NCI-H345 (cell line): Measurements from ENCODE around the gene CD8B.
A peak's percentile ranks its signal among the peaks of the same experiment; 100 is the strongest.
"Not testable (repeated sequence)": the region's sequence is repeated elsewhere in the genome, so short reads cannot be mapped to it uniquely, and the experiment has no call there.

Source experiments
- DNase-seq: peaks from one replicate; lab custom pipeline; 2025; lab: John Stamatoyannopoulos, UW

The CD8B gene

DNA sequence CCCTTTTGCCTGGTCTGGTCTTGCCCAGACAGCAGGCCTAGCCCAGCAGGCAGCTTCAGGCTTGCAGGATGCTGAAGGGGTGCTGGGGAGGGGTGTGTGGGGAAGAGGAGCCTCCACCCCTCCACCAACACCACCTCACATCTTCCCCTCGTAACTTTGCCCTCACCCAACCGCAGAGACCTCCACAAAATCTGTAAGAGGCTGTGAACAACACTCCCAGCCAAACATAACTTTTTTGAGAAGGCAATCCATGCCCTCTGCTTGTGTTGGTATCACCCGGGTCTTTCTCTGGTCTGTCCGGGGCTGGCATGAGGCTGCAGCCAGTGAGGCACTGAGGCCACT, 26.2 kb downstream of the CD8B start:
- not testable (repeated sequence) for DNase-seq

- no peak for DNase-seq
These were observed 28.4 kb downstream of the CD8B start for GRCh38 chr2:86833315-86833714.

DNA sequence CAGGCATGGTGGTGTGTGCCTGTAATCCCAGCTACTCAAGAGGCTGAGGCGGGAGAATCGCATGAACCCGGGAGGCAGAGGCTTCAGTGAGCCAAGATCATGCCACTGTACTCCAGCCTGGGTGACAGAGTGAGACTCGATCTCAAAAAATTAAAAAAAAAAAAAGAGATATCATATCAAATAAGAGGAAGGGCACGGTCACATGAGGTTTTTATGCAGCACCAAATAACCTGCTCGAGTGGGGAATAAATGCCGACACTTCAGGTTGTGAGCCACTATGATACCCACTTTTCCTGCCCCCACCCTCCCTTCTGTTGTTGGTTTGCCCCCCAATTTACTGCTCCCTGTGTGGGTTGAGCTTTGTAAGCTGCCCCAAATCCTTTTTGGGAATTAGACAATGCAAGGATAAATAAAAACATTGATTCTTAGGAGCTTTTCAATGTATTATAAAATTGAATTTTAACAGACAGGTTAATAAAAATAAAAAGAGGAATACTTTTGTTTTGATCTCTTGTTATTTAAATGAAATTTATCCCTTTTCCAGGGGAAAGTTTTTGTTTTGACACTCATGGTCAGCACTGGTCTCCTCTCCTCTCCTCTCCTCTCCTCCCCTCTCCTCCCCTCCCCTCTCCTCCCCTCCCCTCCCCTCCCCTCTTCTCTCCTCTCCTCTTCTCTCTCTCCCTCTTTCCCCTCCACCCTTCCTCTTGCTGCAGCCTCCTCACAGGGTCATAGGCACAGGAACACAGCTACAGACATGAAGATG, 29.2 kb downstream of the CD8B start:
- DNase-seq = no peak

GRCh38 chr2:86831537-86831936, 30.1 kb downstream of the CD8B start:
- DNase-seq = no peak

- no peak for DNase-seq
These were observed 34.7 kb downstream of the CD8B start for GRCh38 chr2:86826951-86827350.

DNA sequence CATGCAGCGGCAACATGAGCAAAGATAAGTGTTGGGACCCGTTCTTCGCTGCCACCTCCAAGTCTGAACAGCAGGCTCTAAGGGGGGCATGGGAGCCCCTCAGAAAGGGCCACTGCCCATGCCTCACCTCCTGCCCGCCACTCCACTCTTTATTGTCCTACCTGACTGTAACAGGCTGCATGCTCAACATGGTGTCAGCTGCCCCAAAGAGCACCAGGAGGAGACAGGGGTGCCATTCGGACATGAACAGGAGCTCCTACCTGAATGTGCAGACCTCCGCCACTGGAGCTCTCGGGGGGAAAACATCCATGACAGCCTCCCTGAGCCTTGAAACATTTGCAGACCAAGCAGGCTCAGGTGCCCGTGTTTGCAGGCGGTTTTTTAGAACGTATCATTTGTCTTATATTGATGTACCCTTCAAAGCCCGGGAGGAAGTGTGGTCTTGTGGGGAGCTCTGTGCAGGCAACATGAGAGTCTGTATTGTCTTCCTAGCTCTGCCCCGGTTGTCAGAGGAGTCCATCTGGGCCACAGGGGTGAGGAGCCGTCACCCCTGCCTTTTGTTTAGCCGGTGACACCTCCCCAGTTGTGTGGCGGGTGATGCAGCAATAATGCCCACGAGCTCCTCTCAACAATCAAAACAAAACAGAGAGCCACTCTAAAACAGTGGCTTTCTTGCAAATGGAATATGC, 35.8 kb downstream of the CD8B start:
- no peak for DNase-seq

GRCh38 chr2:86825036-86825692, 36.5 kb downstream of the CD8B start:
- DNase-seq = no peak

DNA sequence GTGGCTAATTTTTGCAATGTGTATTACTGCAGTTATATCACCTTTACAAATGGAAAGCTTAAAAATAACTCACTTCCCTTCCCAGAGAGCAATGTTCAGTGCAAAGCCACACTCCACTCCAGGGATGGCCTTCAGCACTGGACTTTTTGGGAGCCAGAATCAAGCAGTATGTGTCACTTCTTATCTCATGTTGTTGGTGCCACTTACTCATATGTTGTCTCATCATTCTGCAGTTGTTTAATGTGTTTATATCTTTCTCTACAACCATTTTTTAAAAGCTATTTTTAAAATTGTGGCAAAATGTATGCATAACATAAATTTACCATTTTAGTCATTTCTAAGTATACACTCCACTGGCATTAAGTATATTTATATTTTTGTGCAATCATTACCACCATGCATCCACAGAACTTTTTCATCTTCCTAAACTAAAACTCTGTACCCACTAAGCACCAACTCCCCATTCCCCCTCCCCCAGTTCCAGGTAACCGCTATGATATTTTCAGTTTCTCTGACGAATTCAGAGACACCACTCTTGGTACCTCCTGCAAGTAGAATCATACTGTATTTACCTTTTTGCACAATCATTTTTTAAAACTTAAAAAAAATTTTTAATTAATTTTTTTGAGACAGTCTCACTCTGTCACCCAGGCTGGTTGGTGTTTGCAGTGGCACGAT, 38.9 kb downstream of the CD8B start:
- DNase-seq = no peak

GRCh38 chr2:86821842-86822241, 39.8 kb downstream of the CD8B start:
- no peak for DNase-seq

GRCh38 chr2:86821306-86821705, 40.4 kb downstream of the CD8B start:
- DNase-seq = no peak

DNA sequence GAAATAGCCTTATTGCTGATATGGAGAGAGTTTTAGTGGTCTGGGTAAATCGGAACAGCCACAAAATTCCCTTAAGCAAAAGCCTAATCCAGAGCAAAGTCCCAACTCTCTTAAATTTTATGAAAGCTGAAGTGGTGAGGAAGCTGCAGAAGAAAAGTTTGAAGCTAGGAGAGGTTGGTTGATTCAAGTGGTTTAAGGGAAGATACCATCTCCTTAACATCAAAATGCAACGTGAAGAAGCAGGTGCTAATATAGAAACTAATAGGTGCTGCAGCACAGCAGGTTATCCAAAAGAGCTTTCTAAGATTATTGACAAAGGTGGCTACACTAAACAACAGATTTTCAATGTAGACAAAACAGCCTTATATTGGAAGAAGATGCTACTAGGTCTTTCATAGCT, 42.7 kb downstream of the CD8B start:
- no peak for DNase-seq

DNA sequence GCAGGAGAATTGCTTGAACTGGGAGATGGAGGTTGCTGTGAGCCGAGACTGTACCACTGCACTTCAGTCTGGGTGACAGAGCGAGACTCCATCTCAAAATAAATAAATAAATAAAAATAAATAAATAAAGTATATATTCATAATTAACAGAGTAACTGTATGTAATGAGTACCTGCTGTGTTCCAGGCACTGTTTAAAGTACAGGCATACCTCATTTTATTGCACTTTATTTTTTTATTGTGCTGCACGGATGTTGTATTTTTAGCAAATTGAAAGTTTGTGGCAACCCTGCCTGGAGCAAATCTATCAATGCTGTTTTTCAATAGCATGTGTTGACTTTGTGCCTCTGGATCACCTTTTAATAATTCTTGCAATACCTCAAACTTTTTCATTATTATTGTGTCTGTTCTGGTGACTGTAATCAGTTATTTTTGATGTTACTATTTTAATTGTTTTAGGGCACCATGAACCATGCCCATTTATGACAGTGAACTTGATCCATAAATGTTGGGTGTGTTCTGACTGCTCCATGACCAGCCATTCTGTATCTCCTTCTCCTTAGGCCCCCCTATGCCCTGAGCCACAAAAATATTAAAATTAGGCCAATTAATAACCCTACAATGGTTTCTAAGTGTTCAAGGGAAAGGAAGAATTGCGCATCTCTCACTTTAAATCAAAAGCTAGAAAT, 43.4 kb downstream of the CD8B start:
- DNase-seq = no peak

DNA sequence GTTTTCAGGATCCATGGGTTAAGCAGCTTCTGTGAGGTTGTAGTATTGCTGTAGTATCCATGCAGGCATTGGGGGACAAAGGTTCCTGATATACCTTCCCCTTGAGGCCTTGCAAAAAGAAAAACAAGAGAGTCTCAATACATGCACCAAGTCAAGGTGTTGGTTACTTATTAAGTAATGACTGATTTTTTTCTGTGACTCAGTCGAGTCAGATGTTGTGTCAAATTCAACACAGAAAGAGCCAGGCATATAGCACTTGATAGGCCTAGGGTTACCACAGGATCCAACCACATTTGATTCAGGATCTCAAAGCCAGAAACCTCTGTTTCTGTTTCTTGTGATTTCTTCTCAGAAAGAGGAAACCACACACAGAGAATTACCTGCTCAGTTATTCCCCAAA, 46.1 kb downstream of the CD8B start:
- no peak for DNase-seq

DNA sequence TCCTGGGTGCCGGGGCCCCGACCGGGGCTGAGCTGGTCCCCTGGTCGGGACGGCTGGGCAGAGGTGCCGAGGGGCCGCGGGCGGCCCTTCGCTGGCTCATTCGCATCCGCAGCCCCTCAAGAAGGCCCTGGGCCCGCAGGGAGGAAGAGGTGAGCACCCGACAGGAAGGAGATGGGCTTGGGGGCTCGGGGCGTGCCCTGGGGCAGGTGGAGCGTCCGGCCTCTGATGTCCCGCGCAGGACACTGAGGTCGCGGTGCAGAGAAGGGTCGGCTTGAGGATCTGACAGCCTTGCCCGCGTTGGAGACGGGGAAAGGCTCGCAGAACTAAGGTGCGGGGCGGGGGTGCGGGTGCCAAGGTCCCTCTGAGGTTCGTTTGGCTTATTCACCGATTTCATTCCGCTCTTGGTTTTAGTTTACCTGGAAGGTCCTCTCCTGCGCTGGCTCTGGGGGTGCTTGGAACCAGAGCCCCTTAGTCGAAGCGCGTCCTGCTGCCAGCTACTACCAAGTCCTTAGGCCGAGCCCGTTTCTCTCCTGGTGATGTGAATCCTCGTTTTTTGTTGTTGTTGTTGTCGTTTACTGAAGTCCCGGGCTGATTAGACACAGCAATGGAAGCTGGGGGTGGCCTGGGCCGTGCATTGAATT, 52.1 kb downstream of the CD8B start:
- DNase-seq = no peak

- peak; percentile 91 for DNase-seq
These were observed 53.1 kb downstream of the CD8B start for GRCh38 chr2:86808315-86809161.

GRCh38 chr2:86807468-86808275, 54.0 kb downstream of the CD8B start:
- peak; percentile 79 for DNase-seq

GRCh38 chr2:86807133-86807467, 54.6 kb downstream of the CD8B start:
- DNase-seq = no peak

DNA sequence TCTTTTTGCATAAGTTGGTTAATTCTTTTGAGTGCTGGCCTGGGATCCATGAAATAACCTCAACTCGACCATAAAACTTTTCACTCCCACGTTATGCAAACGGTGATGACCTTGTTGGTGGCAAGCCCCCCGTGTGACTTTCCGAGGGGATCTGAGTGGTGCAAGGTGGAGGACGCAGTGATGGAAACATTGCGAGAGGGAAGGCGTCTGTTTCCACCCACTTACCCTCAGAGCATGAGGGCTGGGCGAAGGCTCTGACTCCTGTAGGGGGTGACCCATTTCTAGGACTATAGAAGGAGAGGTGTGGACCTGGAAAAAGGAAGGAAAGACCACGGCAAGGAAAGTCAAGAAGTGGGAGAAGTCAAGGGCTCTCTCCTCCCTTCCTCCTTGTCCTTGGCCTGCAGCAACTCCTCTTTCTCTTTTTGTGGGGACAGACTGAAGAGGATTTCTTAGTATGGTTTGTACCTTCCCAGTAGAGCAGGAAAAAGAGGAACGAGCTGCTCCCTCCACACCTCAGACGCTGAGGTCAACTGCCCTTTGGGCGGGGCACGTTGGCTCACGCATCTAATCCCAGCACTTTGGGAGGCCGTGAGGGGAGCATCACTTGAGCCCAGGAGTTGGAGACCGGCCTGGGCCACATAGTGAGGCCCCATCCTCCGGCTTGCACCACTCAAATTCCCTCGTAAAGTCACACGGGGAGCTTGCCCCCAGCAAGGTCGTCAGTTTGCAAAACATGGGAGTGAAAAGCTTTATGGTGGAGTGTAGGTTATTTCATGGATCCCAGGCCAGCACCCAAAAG, 55.4 kb downstream of the CD8B start:
- DNase-seq = no peak
